ENCODE data around the gene RGR.

Gene RGR

GRCh38 chr10:84293171-84293570 is 48.3 kb downstream of the RGR start:
- no peak for DNase-seq

- peak in 2 of 56 donors; percentile 29 to 53 for DNase-seq
These were observed 48.7 kb downstream of the RGR start for GRCh38 chr10:84293574-84294016.

- DNase-seq: no peak
These were observed 50.1 kb downstream of the RGR start for GRCh38 chr10:84294766-84295447.

- DNase-seq: peak in 1 of 56 donors; percentile 10
These were observed 51.5 kb downstream of the RGR start for GRCh38 chr10:84296091-84296981.

GRCh38 chr10:84298057-84298456 is 53.2 kb downstream of the RGR start:
- peak in 7 of 56 donors; percentile 8 to 29 (median 17) for DNase-seq

GRCh38 chr10:84302223-84302622 is 57.4 kb downstream of the RGR start:
- DNase-seq: no peak

GRCh38 chr10:84306751-84307384 is 62.0 kb downstream of the RGR start:
- no peak for DNase-seq

GRCh38 chr10:84308021-84308420 is 63.2 kb downstream of the RGR start:
- DNase-seq: no peak

- peak in 9 of 56 donors; percentile 9 to 27 (median 17) for DNase-seq
These were observed 63.8 kb downstream of the RGR start for GRCh38 chr10:84308481-84309304.

Measured in amygdala (tissue), 56 donors.